ENCODE measurements around the gene C1QTNF2. TPM values are rescaled to one million over a fixed set of nuclear protein-coding genes. Genes with fewer than 3 reads are reported as not detected.

C1QTNF2 gene
- total and polyA plus RNA-seq, 2 donors (not counting 1 experiment from before 2014, with no cell fraction given), result not detected

- peaks cover 45% of the 10 kb centered on the region for H3K27me3 Mint-ChIP-seq
- H3K79me2 ChIP-seq (ENCODE audit: control insufficient read depth, insufficient read depth, low read length), result no peaks in the 10 kb centered on the region
- POLR2A ChIA-PET, result no interaction called here
These were observed 65.1 kb downstream of the C1QTNF2 start for GRCh38 chr5:160305319-160305718.

GRCh38 chr5:160303690-160304089 lies 66.7 kb downstream of the C1QTNF2 start:
- ATAC-seq (ENCODE audit: low read depth), result no peak
- Histone ChIP-seq H4K20me1 (ENCODE audit: control insufficient read depth, insufficient read depth, low read length, poor library complexity, severe bottlenecking) (no peaks in the 10 kb centered on the region), H3K79me2 (ENCODE audit: control insufficient read depth, insufficient read depth, low read length) (no peaks in the 10 kb centered on the region), H3K36me3 (replicated peaks in 1 of 2; ENCODE audit: control extremely low read depth in 1 of 2, control insufficient read depth in 1 of 2, extremely low read depth in 1 of 2, insufficient read depth in 2 of 2, low read length in 1 of 2) (no peaks in the 10 kb centered on the region), H2AFZ (ENCODE audit: insufficient read depth, low read depth, low read length, poor library complexity, severe bottlenecking) (no peak overlapping the region), H3K27me3 (replicated peaks in 1 of 4; ENCODE audit: control extremely low read depth in 1 of 4, control insufficient read depth in 3 of 4, insufficient read depth in 4 of 4, low read length in 3 of 4) (peaks cover 0 to 5% (median under 1%) of the 10 kb centered on the region in 4 experiments), H3K4me1 (ENCODE audit: control insufficient read depth in 2 of 2, insufficient read depth in 2 of 2, low read length in 2 of 2) (no peaks in the 10 kb centered on the region), H3K9ac (ENCODE audit: low read length) (no peak overlapping the region), H3K9me3 (ENCODE audit: control extremely low read depth in 1 of 3, control insufficient read depth in 2 of 3, insufficient read depth in 1 of 3, low read length in 2 of 3) (no peaks in the 10 kb centered on the region), H3K27ac (ENCODE audit: low read length in 2 of 2) (no peak overlapping the region), H3K4me2 (replicated peaks; ENCODE audit: low read depth, low read length, poor library complexity, severe bottlenecking) (no peak overlapping the region), H3K4me3 (ENCODE audit: control extremely low read depth in 1 of 5, extremely low read depth in 1 of 5, insufficient read depth in 1 of 5, low read depth in 2 of 5, low read length in 4 of 5) (no peak overlapping the region)
- Mint-ChIP-seq H3K4me1 (no peaks in the 10 kb centered on the region), H3K4me3 (no peak overlapping the region), H3K9me3 (ENCODE audit: insufficient read depth) (no peaks in the 10 kb centered on the region), H3K27me3 (peaks cover 37% of the 10 kb centered on the region), H3K27ac (no peak overlapping the region)
- DNase-seq, result no peak
- POLR2A ChIA-PET, result no interaction called here
- CTCF ChIA-PET, result no interaction called here
- intact Hi-C loops (cut with micrococcal nuclease), result no loop called here
- 83% methylated on average over 1 of the region's 3 CpGs for WGBS (ENCODE audit: insufficient coverage)
- TF ChIP-seq CTCF (IDR thresholded peaks at IDR 0.05) (no peak), EZH2 (IDR thresholded peaks at IDR 0.05; ENCODE audit: borderline replicate concordance, insufficient read depth, low read depth, low read length, poor library complexity, severe bottlenecking) (no peak)

More at GRCh38 chr5:160305319-160305718, 65.1 kb downstream of the C1QTNF2 start:
- Mint-ChIP-seq H3K9me3 (ENCODE audit: insufficient read depth) (no peaks in the 10 kb centered on the region), H3K4me1 (no peaks in the 10 kb centered on the region), H3K27ac (no peak overlapping the region), H3K4me3 (no peak overlapping the region)
- Histone ChIP-seq H3K9ac (ENCODE audit: low read length) (no peak overlapping the region), H3K27me3 (replicated peaks in 1 of 4; ENCODE audit: control extremely low read depth in 1 of 4, control insufficient read depth in 3 of 4, insufficient read depth in 4 of 4, low read length in 3 of 4) (peaks cover 0 to 8% (median 2%) of the 10 kb centered on the region in 4 experiments), H3K9me3 (ENCODE audit: control extremely low read depth in 1 of 3, control insufficient read depth in 2 of 3, insufficient read depth in 1 of 3, low read length in 2 of 3) (no peaks in the 10 kb centered on the region), H3K27ac (ENCODE audit: low read length in 2 of 2) (no peak overlapping the region), H3K36me3 (replicated peaks in 1 of 2; ENCODE audit: control extremely low read depth in 1 of 2, control insufficient read depth in 1 of 2, extremely low read depth in 1 of 2, insufficient read depth in 2 of 2, low read length in 1 of 2) (no peaks in the 10 kb centered on the region), H3K4me3 (ENCODE audit: control extremely low read depth in 1 of 5, extremely low read depth in 1 of 5, insufficient read depth in 1 of 5, low read depth in 2 of 5, low read length in 4 of 5) (no peak overlapping the region), H2AFZ (ENCODE audit: insufficient read depth, low read depth, low read length, poor library complexity, severe bottlenecking) (no peak overlapping the region), H3K4me1 (ENCODE audit: control insufficient read depth in 2 of 2, insufficient read depth in 2 of 2, low read length in 2 of 2) (no peaks in the 10 kb centered on the region), H4K20me1 (ENCODE audit: control insufficient read depth, insufficient read depth, low read length, poor library complexity, severe bottlenecking) (no peaks in the 10 kb centered on the region), H3K4me2 (replicated peaks; ENCODE audit: low read depth, low read length, poor library complexity, severe bottlenecking) (no peak overlapping the region)
- CTCF ChIA-PET, result interaction anchor here (0.7 kb wide), 1 partner anchor 12 kb away, joined by 3 read pairs; no protein-coding TSS in a partner anchor
- TF ChIP-seq EZH2 (IDR thresholded peaks at IDR 0.05; ENCODE audit: borderline replicate concordance, insufficient read depth, low read depth, low read length, poor library complexity, severe bottlenecking) (no peak), CTCF (IDR thresholded peaks at IDR 0.05) (no peak)
- no peak for ATAC-seq (ENCODE audit: low read depth)
- DNase-seq, result no peak
- intact Hi-C loops (cut with micrococcal nuclease), result no loop called here
- WGBS (ENCODE audit: insufficient coverage), result 94% methylated on average over 5 of the region's 10 CpGs

All from B cell (primary cell).